GM12878 (cell line): ENCODE data around the gene NSG2. TPM values are rescaled to one million over a fixed set of nuclear protein-coding genes. Genes with fewer than 3 reads are reported as not detected.

Experiments
- MYC ChIP-seq: IDR thresholded peaks from 2 replicates; pipeline ENCODE4 v1.6.1; 2011; ENCODE audit warnings: mild to moderate bottlenecking, low read length, moderate library complexity, inconsistent platforms; ENCODE audit not compliant: insufficient read depth, insufficient replicate concordance, insufficient read length, severe bottlenecking
- PAX8 ChIP-seq: fragments of 450-650 bp; IDR thresholded peaks from 2 replicates; pipeline ENCODE4 v1.6.1; 2017; ENCODE audit warnings: mild to moderate bottlenecking, moderate library complexity
- POLR2AphosphoS2 ChIP-seq: IDR thresholded peaks from 2 replicates; pipeline ENCODE4 v1.6.1; 2011; ENCODE audit warnings: low read depth, mild to moderate bottlenecking, low read length, improper control_type of control experiment, moderate library complexity
- SMC3 ChIP-seq: IDR thresholded peaks from 2 replicates; pipeline ENCODE4 v1.6.1; 2011; ENCODE audit warnings: low read length, improper control_type of control experiment, borderline replicate concordance
- ZNF217 ChIP-seq: fragments of 450-650 bp; IDR thresholded peaks from 2 replicates; pipeline ENCODE4 v1.6.1; 2017; ENCODE audit warnings: antibody characterized with exemption, mild to moderate bottlenecking
- ZSCAN29 ChIP-seq: fragments of 450-650 bp; IDR thresholded peaks from 2 replicates; pipeline ENCODE4 v1.6.1; 2017; ENCODE audit warnings: mild to moderate bottlenecking, moderate library complexity
- polyA plus RNA-seq, 11 experiments: library from polyadenylated mRNA; depleted of rRNA in 4 of 11; unstranded in 6 of 11; stranded (reverse) in 5 of 11; fragments of >200 nt; fragmentation: Nextera tagmentation in 4 of 11; fragmentation: Illumina TruSeq in 1 of 11; extraction: Ambion mirVana in 4 of 11; extraction: Trizol in 1 of 11; gene quantifications; 1 replicate in 1 of 11; 2 replicates in 10 of 11; pipeline versions ENCODE4 v1.2.1 to v1.2.3, GENCODE V29; 2011 to 2016; ENCODE audit warnings: inconsistent platforms in 2 of 11, missing spikeins in 2 of 11, low read depth in 1 of 11
- total RNA-seq, 4 experiments: library from RNA; depleted of rRNA in 3 of 4; stranded (reverse); fragments of >200 nt in 3 of 4; fragmentation: Illumina TruSeq in 1 of 4; extraction: Trizol in 1 of 4; gene quantifications; 2 replicates each; pipeline versions ENCODE4 v1.2.1 to v1.2.3, GENCODE V29; 2013 to 2021
- TF ChIP-seq, protein P1 (sequence below): fragments of 450-650 bp; IDR thresholded peaks from 2 replicates; pipeline ENCODE4 v1.6.1; 2016; ENCODE audit warnings: mild to moderate bottlenecking
- TF ChIP-seq, protein P2 (sequence below): fragments of 450-650 bp; IDR thresholded peaks from 2 replicates; pipeline ENCODE4 v1.6.1; 2018; ENCODE audit warnings: borderline replicate concordance, mild to moderate bottlenecking; ENCODE audit not compliant: partially characterized antibody

Gene NSG2
- total and polyA plus RNA-seq, 10 of the 15 experiments (the other 5 are each of a cell fraction or from before 2014, with no cell fraction given), result 0.04 to 0.14 TPM; not detected in 8

DNA sequence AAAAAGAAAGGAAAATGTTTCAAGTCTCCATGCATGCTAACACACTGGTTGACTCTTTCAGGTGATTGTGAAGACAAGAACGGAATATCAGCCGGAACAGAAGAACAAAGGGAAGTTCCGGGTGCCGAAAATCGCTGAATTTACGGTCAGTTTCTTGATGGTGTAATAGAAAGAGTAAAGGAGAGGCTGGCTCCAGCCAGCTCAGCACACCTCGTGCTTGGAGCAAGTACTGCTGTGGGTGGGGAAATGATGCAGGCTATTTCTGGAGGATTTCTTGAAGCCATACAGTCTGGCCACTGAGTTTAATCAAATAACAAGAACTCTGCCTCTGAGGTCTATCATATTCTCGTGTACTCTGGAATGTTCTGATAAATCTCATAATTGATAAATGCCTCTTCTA lies 18.7 kb downstream of the NSG2 start (continued):
- TF ChIP-seq, protein P1, sequence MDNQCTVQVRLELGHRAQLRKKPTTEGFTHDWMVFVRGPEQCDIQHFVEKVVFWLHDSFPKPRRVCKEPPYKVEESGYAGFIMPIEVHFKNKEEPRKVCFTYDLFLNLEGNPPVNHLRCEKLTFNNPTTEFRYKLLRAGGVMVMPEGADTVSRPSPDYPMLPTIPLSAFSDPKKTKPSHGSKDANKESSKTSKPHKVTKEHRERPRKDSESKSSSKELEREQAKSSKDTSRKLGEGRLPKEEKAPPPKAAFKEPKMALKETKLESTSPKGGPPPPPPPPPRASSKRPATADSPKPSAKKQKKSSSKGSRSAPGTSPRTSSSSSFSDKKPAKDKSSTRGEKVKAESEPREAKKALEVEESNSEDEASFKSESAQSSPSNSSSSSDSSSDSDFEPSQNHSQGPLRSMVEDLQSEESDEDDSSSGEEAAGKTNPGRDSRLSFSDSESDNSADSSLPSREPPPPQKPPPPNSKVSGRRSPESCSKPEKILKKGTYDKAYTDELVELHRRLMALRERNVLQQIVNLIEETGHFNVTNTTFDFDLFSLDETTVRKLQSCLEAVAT, result no peak
- TF ChIP-seq ZSCAN29, result no peak
- TF ChIP-seq, protein P2, sequence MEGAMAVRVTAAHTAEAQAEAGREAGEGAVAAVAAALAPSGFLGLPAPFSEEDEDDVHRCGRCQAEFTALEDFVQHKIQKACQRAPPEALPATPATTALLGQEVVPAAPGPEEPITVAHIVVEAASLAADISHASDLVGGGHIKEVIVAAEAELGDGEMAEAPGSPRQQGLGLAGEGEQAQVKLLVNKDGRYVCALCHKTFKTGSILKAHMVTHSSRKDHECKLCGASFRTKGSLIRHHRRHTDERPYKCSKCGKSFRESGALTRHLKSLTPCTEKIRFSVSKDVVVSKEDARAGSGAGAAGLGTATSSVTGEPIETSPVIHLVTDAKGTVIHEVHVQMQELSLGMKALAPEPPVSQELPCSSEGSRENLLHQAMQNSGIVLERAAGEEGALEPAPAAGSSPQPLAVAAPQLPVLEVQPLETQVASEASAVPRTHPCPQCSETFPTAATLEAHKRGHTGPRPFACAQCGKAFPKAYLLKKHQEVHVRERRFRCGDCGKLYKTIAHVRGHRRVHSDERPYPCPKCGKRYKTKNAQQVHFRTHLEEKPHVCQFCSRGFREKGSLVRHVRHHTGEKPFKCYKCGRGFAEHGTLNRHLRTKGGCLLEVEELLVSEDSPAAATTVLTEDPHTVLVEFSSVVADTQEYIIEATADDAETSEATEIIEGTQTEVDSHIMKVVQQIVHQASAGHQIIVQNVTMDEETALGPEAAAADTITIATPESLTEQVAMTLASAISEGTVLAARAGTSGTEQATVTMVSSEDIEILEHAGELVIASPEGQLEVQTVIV, result no peak
- TF ChIP-seq PAX8, result no peak
- no peak for TF ChIP-seq POLR2AphosphoS2
- no peak for TF ChIP-seq SMC3
- TF ChIP-seq ZNF217, result no peak
- no peak for TF ChIP-seq MYC
- TF ChIP-seq, all 136 proteins: peak for 0
